ENCODE measurements around the gene SMG5. TPM values are rescaled to one million over a fixed set of nuclear protein-coding genes. Genes with fewer than 3 reads are reported as not detected.

Gene SMG5
- polyA plus RNA-seq, 1 of the 3 experiments (the other 2 are of a cell fraction), result 21.3 TPM

DNA sequence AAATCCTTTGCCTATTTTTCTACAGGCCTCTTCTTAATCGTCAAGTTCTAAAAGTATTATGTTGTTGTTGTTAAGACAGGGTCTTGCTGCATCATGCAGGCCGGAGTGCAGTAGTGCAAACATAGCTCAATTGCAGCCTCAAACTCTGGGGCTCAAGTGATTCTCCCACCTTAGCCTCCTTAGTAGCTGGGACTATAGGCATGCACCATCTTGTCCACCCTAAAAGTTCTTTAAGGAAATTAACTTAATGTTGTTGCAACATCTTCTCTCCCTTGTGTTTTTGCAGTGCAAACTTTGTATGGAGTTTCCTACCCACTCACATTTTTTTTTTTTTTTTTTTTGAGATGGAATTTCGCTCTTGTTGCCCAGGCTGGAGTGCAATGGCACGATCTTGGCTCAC is 20.6 kb upstream of the SMG5 start:
- CTCF ChIA-PET, result interaction anchor here (1.2 to 1.3 kb wide), 3 partner anchors 9 to 78 kb away, joined by 3 to 4 read pairs (median 3); no protein-coding TSS in a partner anchor
- no peak overlapping the region for H3K9ac ChIP-seq
- no peak for DNase-seq
- no peak overlapping the region for H3K27ac ChIP-seq (ENCODE audit: low read depth in 2 of 2, low read length in 1 of 2)
- no peaks in the 10 kb centered on the region for H3K79me2 ChIP-seq (ENCODE audit: insufficient read depth)
- WGBS (ENCODE audit: low lambda C conversion rate), result 98% methylated on average over 4 of the region's 4 CpGs
- peaks cover 10 to 38% of the 10 kb centered on the region in 2 experiments for H3K36me3 ChIP-seq (replicated peaks in 1 of 2; ENCODE audit: control insufficient read depth in 1 of 2, insufficient read depth in 2 of 2, low read length in 1 of 2)
- no peaks in the 10 kb centered on the region for H3K27me3 ChIP-seq (ENCODE audit: insufficient read depth)
- TF ChIP-seq, protein P1, sequence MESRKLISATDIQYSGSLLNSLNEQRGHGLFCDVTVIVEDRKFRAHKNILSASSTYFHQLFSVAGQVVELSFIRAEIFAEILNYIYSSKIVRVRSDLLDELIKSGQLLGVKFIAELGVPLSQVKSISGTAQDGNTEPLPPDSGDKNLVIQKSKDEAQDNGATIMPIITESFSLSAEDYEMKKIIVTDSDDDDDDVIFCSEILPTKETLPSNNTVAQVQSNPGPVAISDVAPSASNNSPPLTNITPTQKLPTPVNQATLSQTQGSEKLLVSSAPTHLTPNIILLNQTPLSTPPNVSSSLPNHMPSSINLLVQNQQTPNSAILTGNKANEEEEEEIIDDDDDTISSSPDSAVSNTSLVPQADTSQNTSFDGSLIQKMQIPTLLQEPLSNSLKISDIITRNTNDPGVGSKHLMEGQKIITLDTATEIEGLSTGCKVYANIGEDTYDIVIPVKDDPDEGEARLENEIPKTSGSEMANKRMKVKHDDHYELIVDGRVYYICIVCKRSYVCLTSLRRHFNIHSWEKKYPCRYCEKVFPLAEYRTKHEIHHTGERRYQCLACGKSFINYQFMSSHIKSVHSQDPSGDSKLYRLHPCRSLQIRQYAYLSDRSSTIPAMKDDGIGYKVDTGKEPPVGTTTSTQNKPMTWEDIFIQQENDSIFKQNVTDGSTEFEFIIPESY (IDR thresholded peaks at IDR 0.05; ENCODE audit: borderline replicate concordance, low read depth), result no peak
- TF ChIP-seq ELF1 (IDR thresholded peaks at IDR 0.05) (no peak), CHD2 (IDR thresholded peaks at IDR 0.05; ENCODE audit: low read length, partially characterized antibody) (no peak), GABPA (IDR thresholded peaks at IDR 0.05; ENCODE audit: low read depth) (no peak), NFIC (IDR thresholded peaks at IDR 0.05; ENCODE audit: borderline replicate concordance) (no peak), TCF12 (IDR thresholded peaks at IDR 0.05) (no peak), RXRA (IDR thresholded peaks at IDR 0.05; ENCODE audit: borderline replicate concordance, low read depth) (no peak), MEF2A (IDR thresholded peaks at IDR 0.05; ENCODE audit: borderline replicate concordance, low read depth) (no peak), RCOR1 (IDR thresholded peaks at IDR 0.05; ENCODE audit: low read length) (no peak), IRF3 (IDR thresholded peaks at IDR 0.05; ENCODE audit: low read depth, low read length) (no peak), SIN3A (IDR thresholded peaks at IDR 0.05; ENCODE audit: borderline replicate concordance, low read depth, low read length) (no peak), GATA2 (CRISPR knock-in tag; IDR thresholded peaks at IDR 0.05) (no peak), SMC3 (IDR thresholded peaks at IDR 0.05; ENCODE audit: low read depth, low read length) (no peak), YY1 (IDR thresholded peaks at IDR 0.05; ENCODE audit: low read depth) (no peak)
- TF ChIP-seq, protein P2, sequence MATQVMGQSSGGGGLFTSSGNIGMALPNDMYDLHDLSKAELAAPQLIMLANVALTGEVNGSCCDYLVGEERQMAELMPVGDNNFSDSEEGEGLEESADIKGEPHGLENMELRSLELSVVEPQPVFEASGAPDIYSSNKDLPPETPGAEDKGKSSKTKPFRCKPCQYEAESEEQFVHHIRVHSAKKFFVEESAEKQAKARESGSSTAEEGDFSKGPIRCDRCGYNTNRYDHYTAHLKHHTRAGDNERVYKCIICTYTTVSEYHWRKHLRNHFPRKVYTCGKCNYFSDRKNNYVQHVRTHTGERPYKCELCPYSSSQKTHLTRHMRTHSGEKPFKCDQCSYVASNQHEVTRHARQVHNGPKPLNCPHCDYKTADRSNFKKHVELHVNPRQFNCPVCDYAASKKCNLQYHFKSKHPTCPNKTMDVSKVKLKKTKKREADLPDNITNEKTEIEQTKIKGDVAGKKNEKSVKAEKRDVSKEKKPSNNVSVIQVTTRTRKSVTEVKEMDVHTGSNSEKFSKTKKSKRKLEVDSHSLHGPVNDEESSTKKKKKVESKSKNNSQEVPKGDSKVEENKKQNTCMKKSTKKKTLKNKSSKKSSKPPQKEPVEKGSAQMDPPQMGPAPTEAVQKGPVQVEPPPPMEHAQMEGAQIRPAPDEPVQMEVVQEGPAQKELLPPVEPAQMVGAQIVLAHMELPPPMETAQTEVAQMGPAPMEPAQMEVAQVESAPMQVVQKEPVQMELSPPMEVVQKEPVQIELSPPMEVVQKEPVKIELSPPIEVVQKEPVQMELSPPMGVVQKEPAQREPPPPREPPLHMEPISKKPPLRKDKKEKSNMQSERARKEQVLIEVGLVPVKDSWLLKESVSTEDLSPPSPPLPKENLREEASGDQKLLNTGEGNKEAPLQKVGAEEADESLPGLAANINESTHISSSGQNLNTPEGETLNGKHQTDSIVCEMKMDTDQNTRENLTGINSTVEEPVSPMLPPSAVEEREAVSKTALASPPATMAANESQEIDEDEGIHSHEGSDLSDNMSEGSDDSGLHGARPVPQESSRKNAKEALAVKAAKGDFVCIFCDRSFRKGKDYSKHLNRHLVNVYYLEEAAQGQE (IDR thresholded peaks at IDR 0.05; ENCODE audit: low read depth, low read length), result no peak
- TF ChIP-seq, protein P3, sequence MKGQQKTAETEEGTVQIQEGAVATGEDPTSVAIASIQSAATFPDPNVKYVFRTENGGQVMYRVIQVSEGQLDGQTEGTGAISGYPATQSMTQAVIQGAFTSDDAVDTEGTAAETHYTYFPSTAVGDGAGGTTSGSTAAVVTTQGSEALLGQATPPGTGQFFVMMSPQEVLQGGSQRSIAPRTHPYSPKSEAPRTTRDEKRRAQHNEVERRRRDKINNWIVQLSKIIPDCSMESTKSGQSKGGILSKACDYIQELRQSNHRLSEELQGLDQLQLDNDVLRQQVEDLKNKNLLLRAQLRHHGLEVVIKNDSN (IDR thresholded peaks at IDR 0.05; ENCODE audit: borderline replicate concordance, low read depth), result no peak
- H3K4me3 ChIP-seq (ENCODE audit: low read depth in 2 of 2, low read length in 1 of 2), result no peak overlapping the region
- no peaks in the 10 kb centered on the region for H4K20me1 ChIP-seq (ENCODE audit: insufficient read depth)
- H2AFZ ChIP-seq (ENCODE audit: low read depth), result no peak overlapping the region
- no peaks in the 10 kb centered on the region for H3K9me2 ChIP-seq
- no peaks in the 10 kb centered on the region for H3K4me1 ChIP-seq (ENCODE audit: control insufficient read depth in 1 of 2, insufficient read depth in 2 of 2, low read depth in 1 of 2, low read length in 1 of 2)
- no peaks in the 10 kb centered on the region for H3K9me3 ChIP-seq
- POLR2A ChIA-PET, result interaction anchor here (0.6 to 1.0 kb wide), 3 partner anchors 20 to 23 kb away, joined by 3 to 4 read pairs (median 4); partner anchors contain the start of gene SMG5
- no peak overlapping the region for H3K4me2 ChIP-seq
- peaks cover 9% of the 10 kb centered on the region for H3F3A ChIP-seq (replicated peaks; ENCODE audit: insufficient read depth)

Data from SK-N-SH (cell line).